HCT116 (cell line): Measurements from ENCODE around the gene MLYCD. TPM values are rescaled to one million over a fixed set of nuclear protein-coding genes. Genes with fewer than 3 reads are reported as not detected.

Source experiments
- ATAC-seq: fragments of 200-7000 bp; cut with Tn5 transposase; 2 replicates; pipeline ENCODE4 v1.9.1; 2020; ENCODE audit warnings: mild to moderate bottlenecking, moderate library complexity
- BruUV-seq: library from RNA; stranded (reverse); fragments of 400-500 nt; replicated peaks from 2 replicates; lab custom pipeline; 2021; lab: Mats Ljungman, UMichigan
- CTCF ChIA-PET: fragments of 300-600 bp; sonication (Branson Sonifier 250); formaldehyde crosslinking; loops from one replicate; lab custom pipeline; 2021; ENCODE audit warnings: antibody characterized with exemption; lab: Charles Lee
- POLR2A ChIA-PET: fragments of 300-600, 350-600 bp; sonication (Branson Sonifier 250); formaldehyde crosslinking; loops from one replicate; lab custom pipeline; 2021; ENCODE audit warnings: antibody characterized with exemption; lab: Charles Lee
- RAD21 ChIA-PET, 2 experiments: fragments of 300-600 bp; sonication (Branson Sonifier 250); formaldehyde crosslinking; loops; one replicate each; lab custom pipeline; 2023; ENCODE audit warnings: low total read pairs in 2 of 2; ENCODE audit not compliant: uncharacterized antibody in 2 of 2, unreplicated experiment in 2 of 2, low non-redundant PET in 1 of 2; lab: Charles Lee
- DNase-seq: peaks from one replicate; pipeline ENCODE4 v3.0.0-alpha.2; 2010; ENCODE audit warnings: low read depth, low spot score
- H2AFZ ChIP-seq: fragments of 200-600 bp; shearing (Covaris generic), sonication (generic); 2 replicates; pipeline ENCODE4 v1.6.1; 2017; ENCODE audit warnings: low read depth, mixed run types, mixed read lengths, antibody characterized with exemption, low read length; ENCODE audit not compliant: poor library complexity, severe bottlenecking
- H3K27ac ChIP-seq: 2 replicates; pipeline ENCODE4 v1.5.1; 2012; ENCODE audit warnings: low read depth, low read length
- H3K27me3 ChIP-seq: fragments of 200-600 bp; sonication (generic); 2 replicates; pipeline ENCODE4 v1.6.1; 2016; ENCODE audit warnings: mixed run types, low read length, mixed read lengths; ENCODE audit not compliant: insufficient read depth
- H3K36me3 ChIP-seq, 2 experiments: fragments of 200-500 bp in 1 of 2; fragments of 200-600 bp in 1 of 2; sonication (Bioruptor generic) in 1 of 2; sonication (generic) in 1 of 2; 2 replicates each; pipeline versions ENCODE4 v1.5.1 to v1.6.1; 2014 to 2016; ENCODE audit warnings: low read length in 2 of 2, inconsistent platforms in 1 of 2, mixed read lengths in 1 of 2, mixed run types in 1 of 2; ENCODE audit not compliant: insufficient read depth in 2 of 2, control insufficient read depth in 1 of 2
- H3K4me1 ChIP-seq, 2 experiments: fragments of 200-600 bp in 1 of 2; sonication (generic) in 1 of 2; 2 replicates each; pipeline versions ENCODE4 v1.5.1 to v1.6.1; 2012 to 2017; ENCODE audit warnings: low read length in 2 of 2, inconsistent platforms in 1 of 2, mild to moderate bottlenecking in 1 of 2, mixed read lengths in 1 of 2, mixed run types in 1 of 2, moderate library complexity in 1 of 2; ENCODE audit not compliant: insufficient read depth in 2 of 2, control insufficient read depth in 1 of 2
- H3K4me2 ChIP-seq: fragments of 200-600 bp; sonication (generic); 2 replicates; pipeline ENCODE4 v1.6.1; 2017; ENCODE audit warnings: mixed run types, low read length, mixed read lengths
- H3K4me3 ChIP-seq, 2 experiments: fragments of 200-600 bp in 1 of 2; sonication (generic) in 1 of 2; replicated peaks in 1 of 2; 2 replicates each; pipeline ENCODE4 v1.5.1; 2011 to 2016; ENCODE audit warnings: low read length in 2 of 2, control low read depth in 1 of 2, low read depth in 1 of 2, mild to moderate bottlenecking in 1 of 2, mixed read lengths in 1 of 2, mixed run types in 1 of 2
- H3K79me2 ChIP-seq: fragments of 200-600 bp; sonication (generic); 2 replicates; pipeline ENCODE4 v1.6.1; 2017; ENCODE audit warnings: mild to moderate bottlenecking, mixed run types, low read length, moderate library complexity, mixed read lengths; ENCODE audit not compliant: insufficient read depth
- H3K9ac ChIP-seq: fragments of 200-600 bp; sonication (generic); 2 replicates; pipeline ENCODE4 v1.6.1; 2016; ENCODE audit warnings: low read length, mixed read lengths
- H3K9me2 ChIP-seq: fragments of 200-600 bp; sonication (generic), shearing (Covaris generic); 2 replicates; pipeline ENCODE4 v1.6.1; 2017; ENCODE audit warnings: mixed run types, mild to moderate bottlenecking, moderate library complexity; ENCODE audit not compliant: insufficient read depth
- H3K9me3 ChIP-seq, 2 experiments: fragments of 200-500 bp in 1 of 2; fragments of 200-600 bp in 1 of 2; sonication (Bioruptor generic) in 1 of 2; sonication (generic) in 1 of 2; 2 replicates each; pipeline ENCODE4 v1.6.1; 2014 to 2017; ENCODE audit warnings: low read length in 2 of 2, mixed read lengths in 2 of 2, inconsistent platforms in 1 of 2, low read depth in 1 of 2, mild to moderate bottlenecking in 1 of 2, mixed run types in 1 of 2, moderate library complexity in 1 of 2; ENCODE audit not compliant: control insufficient read depth in 1 of 2, insufficient read depth in 1 of 2
- H4K20me1 ChIP-seq: fragments of 200-600 bp; sonication (generic), shearing (Covaris generic); 2 replicates; pipeline ENCODE4 v1.6.1; 2017; ENCODE audit warnings: mixed run types, mild to moderate bottlenecking, moderate library complexity; ENCODE audit not compliant: insufficient read depth
- CBX3 ChIP-seq: IDR thresholded peaks from 2 replicates; pipeline ENCODE4 v1.6.1; 2012; ENCODE audit warnings: low read depth
- EGR1 ChIP-seq: IDR thresholded peaks from 2 replicates; pipeline ENCODE4 v1.6.1; 2012; ENCODE audit warnings: low read depth
- EZH2phosphoT487 ChIP-seq: fragments of 200-600 bp; IDR thresholded peaks from 2 replicates; pipeline ENCODE4 v1.6.1; 2018; ENCODE audit warnings: antibody characterized with exemption, borderline replicate concordance
- RAD21 ChIP-seq: IDR thresholded peaks from 2 replicates; pipeline ENCODE4 v1.6.1; 2012; ENCODE audit warnings: low read depth, mild to moderate bottlenecking
- SIN3A ChIP-seq: IDR thresholded peaks from 2 replicates; pipeline ENCODE4 v1.6.1; 2012; ENCODE audit warnings: low read depth
- SP1 ChIP-seq: IDR thresholded peaks from 2 replicates; pipeline ENCODE4 v1.6.1; 2012; ENCODE audit warnings: low read depth
- TCF7L2 ChIP-seq: IDR thresholded peaks from 2 replicates; pipeline ENCODE4 v1.7.0; 2011; ENCODE audit warnings: borderline replicate concordance, inconsistent platforms; ENCODE audit not compliant: insufficient read depth, insufficient read length; ENCODE audit errors: extremely low read depth
- YY1 ChIP-seq: IDR thresholded peaks from 2 replicates; pipeline ENCODE4 v1.6.1; 2011; ENCODE audit warnings: low read length, low read depth, moderate library complexity, mild to moderate bottlenecking; ENCODE audit not compliant: insufficient replicate concordance; ENCODE audit errors: extremely low read depth
- ZFX ChIP-seq: fragments of 450-650 bp; IDR thresholded peaks from 2 replicates; pipeline ENCODE4 v1.6.1; 2017
- intact Hi-C: fragments of 100-400 bp; cut with micrococcal nuclease; formaldehyde crosslinking; loops from 2 replicates; pipeline ENCODE4 v1.10.0; 2022
- total RNA-seq: library from RNA; stranded (reverse); gene quantifications from one replicate; pipeline ENCODE4 v1.2.1, GENCODE V29; 2021; ENCODE audit not compliant: unreplicated experiment
- TF ChIP-seq, protein P1 (sequence below), 3 experiments: fragments of 200-600 bp in 1 of 3; sonication (generic) in 1 of 3; IDR thresholded peaks in 2 of 3; conservative IDR thresholded peaks in 1 of 3; 2 replicates each; pipeline ENCODE4 v1.5.1; 2012 to 2017; ENCODE audit warnings: low read depth in 2 of 3, low read length in 2 of 3, antibody characterized with exemption in 1 of 3, borderline replicate concordance in 1 of 3, control low read depth in 1 of 3, mild to moderate bottlenecking in 1 of 3, mixed read lengths in 1 of 3, mixed run types in 1 of 3, moderate library complexity in 1 of 3; ENCODE audit not compliant: insufficient read depth in 1 of 3
- TF ChIP-seq, protein P2 (sequence below): IDR thresholded peaks from 2 replicates; pipeline ENCODE4 v1.6.1; 2012

MLYCD gene
- total RNA-seq, 1 experiment from 2014 or later = 3.9 TPM

DNA sequence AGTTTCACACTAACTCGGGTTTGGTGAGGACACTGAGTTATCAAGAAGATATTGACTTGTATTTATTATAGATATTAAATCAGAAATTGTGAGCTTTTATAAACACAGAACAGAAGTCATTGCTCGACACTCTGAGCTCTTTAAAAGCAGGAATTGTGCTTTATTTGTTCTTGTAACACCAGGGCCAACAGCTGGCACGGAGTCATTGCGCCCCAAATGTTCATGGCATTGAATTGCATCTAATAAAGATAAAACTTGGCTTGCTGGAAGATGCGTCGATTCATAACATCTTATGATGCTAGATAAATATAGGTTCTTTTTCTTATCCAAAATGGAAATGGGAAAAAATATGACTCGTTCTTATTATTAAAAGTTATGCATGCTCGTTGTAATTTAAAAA lies 11.8 kb upstream of the MLYCD start:
- Histone ChIP-seq H3K9me3 (no peaks in the 10 kb centered on the region), H3K36me3 (no peaks in the 10 kb centered on the region), H2AFZ (peak overlapping the region; percentile 70), H3K4me3 (no peak overlapping the region), H3K27ac (no peak overlapping the region), H4K20me1 (no peaks in the 10 kb centered on the region), H3K27me3 (no peaks in the 10 kb centered on the region), H3K79me2 (no peaks in the 10 kb centered on the region), H3K4me2 (no peak overlapping the region), H3K9ac (no peak overlapping the region), H3K9me2 (no peaks in the 10 kb centered on the region), H3K4me1 (no peaks in the 10 kb centered on the region; a peak in 1 of 4 replicates)
- ATAC-seq (peak; percentile 77), DNase-seq (peak; percentile 31)
- RAD21 ChIA-PET = interaction anchor here in 1 of 2 experiments (0.9 kb wide), 1 partner anchor 60 kb away, joined by 3 read pairs; no protein-coding TSS in a partner anchor
- CTCF ChIA-PET = interaction anchor here (0.7 to 1.6 kb wide), 3 partner anchors 60 to 64 kb away, joined by 3 to 6 read pairs (median 4); no protein-coding TSS in a partner anchor
- intact Hi-C loops = no loop called here
- POLR2A ChIA-PET = no interaction called here
- no TSS peak for BruUV-seq
- TF ChIP-seq YY1 (no peak), RAD21 (peak; percentile 74), SIN3A (no peak), ZFX (no peak), SP1 (no peak), CBX3 (0 out of 2 replicates have a peak, but pooled peaks have one; percentile 21), TCF7L2 (no peak), EZH2phosphoT487 (no peak), EGR1 (no peak)
- TF ChIP-seq, protein P1, sequence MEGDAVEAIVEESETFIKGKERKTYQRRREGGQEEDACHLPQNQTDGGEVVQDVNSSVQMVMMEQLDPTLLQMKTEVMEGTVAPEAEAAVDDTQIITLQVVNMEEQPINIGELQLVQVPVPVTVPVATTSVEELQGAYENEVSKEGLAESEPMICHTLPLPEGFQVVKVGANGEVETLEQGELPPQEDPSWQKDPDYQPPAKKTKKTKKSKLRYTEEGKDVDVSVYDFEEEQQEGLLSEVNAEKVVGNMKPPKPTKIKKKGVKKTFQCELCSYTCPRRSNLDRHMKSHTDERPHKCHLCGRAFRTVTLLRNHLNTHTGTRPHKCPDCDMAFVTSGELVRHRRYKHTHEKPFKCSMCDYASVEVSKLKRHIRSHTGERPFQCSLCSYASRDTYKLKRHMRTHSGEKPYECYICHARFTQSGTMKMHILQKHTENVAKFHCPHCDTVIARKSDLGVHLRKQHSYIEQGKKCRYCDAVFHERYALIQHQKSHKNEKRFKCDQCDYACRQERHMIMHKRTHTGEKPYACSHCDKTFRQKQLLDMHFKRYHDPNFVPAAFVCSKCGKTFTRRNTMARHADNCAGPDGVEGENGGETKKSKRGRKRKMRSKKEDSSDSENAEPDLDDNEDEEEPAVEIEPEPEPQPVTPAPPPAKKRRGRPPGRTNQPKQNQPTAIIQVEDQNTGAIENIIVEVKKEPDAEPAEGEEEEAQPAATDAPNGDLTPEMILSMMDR (IDR thresholded peaks at IDR 0.05 in 2 of 3, conservative IDR thresholded peaks at IDR 0.05 in 1 of 3; ENCODE audit: borderline replicate concordance in 1 of 3, insufficient read depth in 1 of 3, low read depth in 2 of 3, low read length in 2 of 3) = peak; percentile 39 to 81 (median 77); a peak in 5 of 6 replicates
- TF ChIP-seq, protein P2, sequence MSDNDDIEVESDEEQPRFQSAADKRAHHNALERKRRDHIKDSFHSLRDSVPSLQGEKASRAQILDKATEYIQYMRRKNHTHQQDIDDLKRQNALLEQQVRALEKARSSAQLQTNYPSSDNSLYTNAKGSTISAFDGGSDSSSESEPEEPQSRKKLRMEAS = no peak
